Caki2 (cell line): ENCODE data around the gene USP40. TPM values are rescaled to one million over a fixed set of nuclear protein-coding genes. Genes with fewer than 3 reads are reported as not detected.

ENCODE experiments used
- total RNA-seq: library from RNA; depleted of rRNA; stranded (reverse); fragments of >200 nt; shearing (Covaris generic); gene quantifications from 2 replicates; pipeline ENCODE4 v1.2.3, GENCODE V29; 2014; ENCODE audit warnings: low replicate concordance; rRNA removed

Gene USP40
- total RNA-seq, 1 experiment from 2014 or later: 23.4 TPM

Other genes with a start within 250 kb of the USP40 start
- gene DGKD, start 212.3 kb downstream of the USP40 start, total RNA-seq: 5.1 and 7.8 TPM in 2 replicates
- 0.87 and 2.2 TPM in 2 replicates for gene UGT1A8, start 50.9 kb upstream of the USP40 start, total RNA-seq
- not detected in 2 replicates for gene UGT1A10, start 69.7 kb upstream of the USP40 start, total RNA-seq
- 127 and 161 TPM in 2 replicates for gene UGT1A9, start 105.1 kb upstream of the USP40 start, total RNA-seq
- gene UGT1A7, start 115.1 kb upstream of the USP40 start, total RNA-seq: 39.2 and 45.3 TPM in 2 replicates
- 130 and 145 TPM in 2 replicates for gene UGT1A6, start 126.1 kb upstream of the USP40 start, total RNA-seq
- not detected in 2 replicates for gene UGT1A5, start 146.1 kb upstream of the USP40 start, total RNA-seq
- 0.10 and 3.3 TPM in 2 replicates for gene UGT1A4, start 152.0 kb upstream of the USP40 start, total RNA-seq
- 0.78 TPM in 1 of 2 replicates, not detected in the other for gene UGT1A3, start 162.3 kb upstream of the USP40 start, total RNA-seq
- 6.9 and 10.4 TPM in 2 replicates for gene UGT1A1, start 193.5 kb upstream of the USP40 start, total RNA-seq
- not detected in 2 replicates for gene MROH2A, start 211.5 kb upstream of the USP40 start, total RNA-seq